ENCODE data around the gene GAS2.

DNA sequence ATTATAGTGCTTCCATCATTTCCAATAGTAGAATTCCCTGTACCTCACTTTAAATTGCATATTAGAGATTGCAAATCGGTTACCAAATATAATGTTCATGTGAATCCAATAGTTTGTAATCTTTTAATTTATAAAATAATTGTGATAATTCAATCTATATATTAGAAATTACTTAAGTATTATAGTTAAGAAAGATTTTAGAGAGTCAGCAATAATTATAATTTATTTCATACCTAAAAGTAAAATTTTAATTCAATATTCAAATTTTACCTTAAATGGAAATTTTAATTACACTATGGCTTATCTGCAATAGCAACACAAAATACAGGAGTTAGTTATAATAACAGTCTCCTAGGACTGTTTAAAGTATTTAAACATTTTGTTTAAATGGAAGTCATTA is 180.3 kb downstream of the GAS2 start:
- TF ChIP-seq CTCF (IDR thresholded peaks at IDR 0.05) (no peak), POLR2A (IDR thresholded peaks at IDR 0.05) (no peak)

All from body of pancreas (tissue), 4 donors.